Kidney epithelial cell (primary cell): ENCODE data around the gene CSGALNACT2. TPM values are rescaled to one million over a fixed set of nuclear protein-coding genes. Genes with fewer than 3 reads are reported as not detected.

Experiments used
- DNase-seq: peaks from one replicate; pipeline ENCODE4 v3.0.0-alpha.2; 2010; ENCODE audit warnings: low read depth
- H3K27me3 ChIP-seq: 2 replicates; pipeline ENCODE4 v1.6.0; 2011; ENCODE audit warnings: low read length; ENCODE audit not compliant: control insufficient read depth, insufficient read depth
- H3K36me3 ChIP-seq: 2 replicates; pipeline ENCODE4 v1.5.1; 2011; ENCODE audit warnings: low read length; ENCODE audit not compliant: control insufficient read depth, insufficient read depth
- H3K4me3 ChIP-seq: 2 replicates; pipeline ENCODE4 v1.5.1; 2011; ENCODE audit warnings: low read depth, mild to moderate bottlenecking, control low read depth, low read length
- CTCF ChIP-seq: IDR thresholded peaks from 2 replicates; pipeline ENCODE4 v1.5.1; 2011; ENCODE audit warnings: mild to moderate bottlenecking, moderate library complexity, low read length, control low read depth, inconsistent platforms; ENCODE audit not compliant: insufficient read depth, poor library complexity, severe bottlenecking
- total RNA-seq: library from RNA; depleted of rRNA; stranded (reverse); fragments of >200 nt; gene quantifications from 2 replicates; pipeline ENCODE4 v1.2.3, GENCODE V29; 2015

CSGALNACT2 gene
- total RNA-seq, 1 donor from 2014 or later, result 17.3 TPM

- no peak for DNase-seq
Observed at GRCh38 chr10:43167498-43167889, 29.2 kb downstream of the CSGALNACT2 start.

GRCh38 chr10:43170491-43170890 lies 32.2 kb downstream of the CSGALNACT2 start:
- TF ChIP-seq CTCF, result peak; percentile 21

More at GRCh38 chr10:43167498-43167889, 29.2 kb downstream of the CSGALNACT2 start:
- no peak for TF ChIP-seq CTCF
- Histone ChIP-seq H3K27me3 (no peaks in the 10 kb centered on the region), H3K36me3 (no peaks in the 10 kb centered on the region), H3K4me3 (no peak overlapping the region)

DNA sequence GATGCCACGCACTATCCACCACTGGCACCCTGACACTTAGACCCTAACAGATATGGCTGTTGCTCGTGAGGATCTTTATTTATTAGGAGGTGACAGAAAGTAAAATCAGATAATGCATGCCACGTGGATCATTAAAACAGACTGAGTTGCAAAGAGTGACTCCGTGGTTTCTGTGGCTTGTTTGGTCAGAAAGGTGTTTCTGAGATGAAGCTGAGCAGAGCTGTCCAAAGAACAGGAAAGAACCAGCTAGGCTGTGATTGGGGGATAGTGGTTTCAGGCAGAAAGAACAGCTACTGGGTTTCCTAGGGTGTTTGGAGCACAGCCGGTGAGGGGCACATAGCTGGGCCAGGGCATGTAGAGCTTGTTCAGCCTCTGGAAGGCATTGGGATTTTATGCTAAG lies 34.4 kb downstream of the CSGALNACT2 start:
- Histone ChIP-seq H3K27me3 (no peaks in the 10 kb centered on the region), H3K4me3 (no peak overlapping the region), H3K36me3 (no peaks in the 10 kb centered on the region)
- no peak for TF ChIP-seq CTCF
- no peak for DNase-seq

More at GRCh38 chr10:43170491-43170890, 32.2 kb downstream of the CSGALNACT2 start:
- Histone ChIP-seq H3K4me3 (no peak overlapping the region), H3K36me3 (no peaks in the 10 kb centered on the region), H3K27me3 (no peaks in the 10 kb centered on the region)
- no peak for DNase-seq

DNA sequence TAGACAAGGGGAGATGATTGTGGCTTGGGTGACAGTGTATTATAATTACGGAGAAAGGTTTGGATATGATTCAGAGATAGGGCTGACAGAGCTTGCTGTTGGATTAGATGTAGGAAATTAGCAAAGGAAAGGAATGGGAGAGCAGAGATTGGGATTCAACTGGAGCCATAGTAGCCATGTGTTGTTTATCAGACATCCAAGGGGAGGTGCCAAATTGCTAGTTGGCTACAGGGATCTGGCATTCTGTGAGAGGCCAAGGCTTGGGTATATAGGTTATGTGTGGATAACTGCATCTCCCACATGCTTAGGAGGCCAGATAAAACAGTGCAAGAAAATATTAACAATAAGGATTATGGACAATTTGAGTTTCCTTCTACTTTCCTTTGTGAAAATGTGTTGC lies 34.9 kb downstream of the CSGALNACT2 start:
- Histone ChIP-seq H3K4me3 (no peak overlapping the region), H3K27me3 (no peaks in the 10 kb centered on the region), H3K36me3 (no peaks in the 10 kb centered on the region)
- TF ChIP-seq CTCF, result no peak
- DNase-seq, result no peak

GRCh38 chr10:43174969-43175368 lies 36.7 kb downstream of the CSGALNACT2 start:
- H3K4me3 ChIP-seq, result no peak overlapping the region
- no peak for DNase-seq
- peaks cover 1% of the 10 kb centered on the region for H3K36me3 ChIP-seq
- no peaks in the 10 kb centered on the region for H3K27me3 ChIP-seq
- TF ChIP-seq CTCF, result no peak

DNA sequence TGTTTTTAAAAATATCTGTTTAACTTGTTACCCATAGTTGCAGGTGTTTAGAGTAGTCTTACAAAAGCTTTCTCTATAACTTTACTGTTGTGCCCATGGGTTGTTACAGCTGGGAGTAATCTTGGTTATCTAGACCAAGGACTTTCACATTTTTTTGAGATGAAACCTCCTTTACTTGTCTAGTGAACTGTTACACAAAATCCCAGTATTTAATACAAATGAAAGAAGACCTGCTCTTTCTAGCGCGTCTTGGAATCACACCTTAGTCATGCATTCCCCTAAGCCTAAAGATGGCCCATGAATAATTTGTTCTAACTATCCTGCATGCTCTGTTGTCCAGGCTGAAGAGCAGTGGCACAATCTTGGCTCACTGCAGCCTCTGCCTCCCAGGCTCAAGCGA lies 38.0 kb downstream of the CSGALNACT2 start:
- Histone ChIP-seq H3K36me3 (peaks cover 1% of the 10 kb centered on the region), H3K4me3 (no peak overlapping the region), H3K27me3 (no peaks in the 10 kb centered on the region)
- no peak for TF ChIP-seq CTCF
- DNase-seq, result peak; percentile 28
